Ishikawa (cell line): Measurements from ENCODE around the gene GZMM.

Experiments
- CEBPB ChIP-seq: IDR thresholded peaks from 2 replicates; pipeline ENCODE4 v1.6.1; 2012
- CREB1 ChIP-seq: IDR thresholded peaks from 2 replicates; pipeline ENCODE4 v1.6.1; 2012; ENCODE audit warnings: low read depth
- EGR1 ChIP-seq: IDR thresholded peaks from 2 replicates; pipeline ENCODE4 v1.6.1; 2012
- EP300 ChIP-seq: IDR thresholded peaks from 2 replicates; pipeline ENCODE4 v1.6.1; 2012; ENCODE audit warnings: borderline replicate concordance
- FOXM1 ChIP-seq: IDR thresholded peaks from 2 replicates; pipeline ENCODE4 v1.6.1; 2012; ENCODE audit warnings: low read depth, borderline replicate concordance
- NFIC ChIP-seq: IDR thresholded peaks from 2 replicates; pipeline ENCODE4 v1.6.1; 2012
- RAD21 ChIP-seq: IDR thresholded peaks from 2 replicates; pipeline ENCODE4 v1.6.1; 2012; ENCODE audit warnings: low read depth
- REST ChIP-seq: IDR thresholded peaks from 2 replicates; pipeline ENCODE4 v1.6.1; 2012; ENCODE audit warnings: low read depth, mild to moderate bottlenecking
- TAF1 ChIP-seq: IDR thresholded peaks from 2 replicates; pipeline ENCODE4 v1.6.1; 2012; ENCODE audit warnings: low read depth, mild to moderate bottlenecking
- TCF12 ChIP-seq: IDR thresholded peaks from 2 replicates; pipeline ENCODE4 v1.6.1; 2012; ENCODE audit warnings: low read depth
- YY1 ChIP-seq: IDR thresholded peaks from 2 replicates; pipeline ENCODE4 v1.6.1; 2012; ENCODE audit warnings: low read depth
- ZBTB7A ChIP-seq: IDR thresholded peaks from 2 replicates; pipeline ENCODE4 v1.6.1; 2012; ENCODE audit warnings: low read depth
- TF ChIP-seq, protein P1 (sequence below): IDR thresholded peaks from 2 replicates; pipeline ENCODE4 v1.6.1; 2012
- TF ChIP-seq, protein P2 (sequence below): IDR thresholded peaks from 2 replicates; pipeline ENCODE4 v1.6.1; 2012

The GZMM gene

DNA sequence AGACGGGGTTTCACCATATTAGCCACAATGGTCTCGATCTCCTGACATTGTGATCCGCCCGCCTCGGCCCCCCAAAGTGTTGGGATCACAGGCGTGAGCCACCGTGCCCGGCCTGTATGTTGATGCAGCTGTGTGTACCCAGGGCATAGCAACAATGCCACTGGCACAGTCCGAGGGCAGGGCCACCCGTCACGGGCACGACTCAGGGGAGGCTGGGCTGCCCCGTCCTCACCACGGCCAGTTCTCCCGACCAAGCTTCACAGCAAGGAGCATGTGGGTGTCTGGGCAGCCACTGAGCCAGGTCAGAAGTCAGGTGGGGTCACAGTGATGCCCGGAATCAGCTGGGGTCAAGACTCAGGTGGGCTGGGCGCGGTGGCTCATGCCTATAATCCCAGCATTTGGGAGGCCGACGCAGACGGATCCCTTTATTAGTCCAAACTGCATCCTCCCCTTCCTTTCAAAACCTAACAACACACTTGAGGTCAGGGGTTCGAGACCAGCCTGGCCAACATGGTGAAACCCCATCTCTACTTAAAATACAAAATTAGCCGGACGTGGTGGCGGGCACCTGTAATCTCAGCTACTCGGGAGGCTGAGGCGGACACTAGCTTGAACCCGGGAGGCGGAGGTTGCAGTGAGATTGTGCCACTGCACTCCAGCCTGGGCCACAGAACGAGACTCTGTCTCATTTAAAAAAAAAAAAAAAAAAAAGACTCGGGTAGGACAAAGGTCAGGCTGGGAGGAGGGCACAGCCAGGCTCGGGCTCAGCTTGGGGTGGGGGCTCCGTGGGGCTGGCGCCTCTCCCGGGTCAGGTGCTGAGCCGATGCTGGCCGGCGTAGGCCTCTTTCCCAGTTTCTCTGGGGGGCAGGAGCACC is 13.5 kb upstream of the GZMM start:
- TF ChIP-seq, protein P1, sequence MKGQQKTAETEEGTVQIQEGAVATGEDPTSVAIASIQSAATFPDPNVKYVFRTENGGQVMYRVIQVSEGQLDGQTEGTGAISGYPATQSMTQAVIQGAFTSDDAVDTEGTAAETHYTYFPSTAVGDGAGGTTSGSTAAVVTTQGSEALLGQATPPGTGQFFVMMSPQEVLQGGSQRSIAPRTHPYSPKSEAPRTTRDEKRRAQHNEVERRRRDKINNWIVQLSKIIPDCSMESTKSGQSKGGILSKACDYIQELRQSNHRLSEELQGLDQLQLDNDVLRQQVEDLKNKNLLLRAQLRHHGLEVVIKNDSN = no peak
- no peak for TF ChIP-seq YY1
- TF ChIP-seq TAF1 = no peak
- no peak for TF ChIP-seq TCF12
- TF ChIP-seq CREB1 = no peak

DNA sequence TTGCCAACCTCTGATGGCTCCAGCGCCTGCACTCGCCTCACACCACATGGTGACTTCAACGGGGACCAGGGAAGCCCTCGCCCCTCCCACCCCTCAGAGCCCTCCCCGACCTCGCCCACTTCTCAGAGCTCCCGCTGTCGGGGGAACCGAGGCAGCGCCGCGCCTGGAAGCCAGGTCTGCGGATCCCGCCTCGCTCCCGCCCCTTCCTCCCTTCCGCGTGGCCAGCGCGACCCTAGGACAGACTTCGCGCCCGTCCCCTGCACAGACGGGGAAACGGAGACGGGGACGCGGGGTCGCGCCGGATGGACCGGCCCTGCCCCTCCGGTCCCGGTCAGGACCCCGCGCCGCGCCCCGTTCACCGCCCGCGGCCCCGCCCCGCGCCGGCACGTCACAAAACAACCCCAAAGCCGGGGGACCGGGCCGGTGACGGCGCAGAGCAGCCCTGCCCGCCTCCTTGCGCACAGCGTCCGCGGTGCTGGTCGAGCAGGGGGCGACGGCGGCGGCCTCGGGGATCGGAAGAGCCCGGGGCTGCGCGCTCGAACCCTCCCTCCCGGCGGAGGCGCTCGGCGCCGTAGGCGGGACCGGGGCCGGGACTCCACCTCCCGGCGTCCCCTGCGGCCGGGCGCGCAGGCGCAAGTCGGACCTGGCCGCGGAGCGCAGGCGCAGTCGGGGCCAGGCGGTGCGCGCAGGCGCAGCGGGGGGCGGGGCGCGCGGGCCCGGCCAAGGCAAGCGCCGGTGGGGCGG is 12.7 kb upstream of the GZMM start:
- TF ChIP-seq YY1 (no peak), EP300 (no peak), CEBPB (no peak), TCF12 (0 out of 2 replicates have a peak, but pooled peaks have one; percentile 13), TAF1 (no peak; the same call in 1 of the 2 replicates), ZBTB7A (0 out of 2 replicates have a peak, but pooled peaks have one; percentile 81)
- TF ChIP-seq, protein P2, sequence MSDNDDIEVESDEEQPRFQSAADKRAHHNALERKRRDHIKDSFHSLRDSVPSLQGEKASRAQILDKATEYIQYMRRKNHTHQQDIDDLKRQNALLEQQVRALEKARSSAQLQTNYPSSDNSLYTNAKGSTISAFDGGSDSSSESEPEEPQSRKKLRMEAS = peak; percentile 60

GRCh38 chr19:531753-532560 is 11.9 kb upstream of the GZMM start, which contains the start of gene CDC34:
TSS of gene CDC34 (plus strand) at chr19:531760. CDS start at chr19:531932, 172 bp downstream.
- TF ChIP-seq FOXM1 (no peak), ZBTB7A (peak; percentile 88), REST (no peak), EGR1 (no peak), YY1 (0 out of 2 replicates have a peak, but pooled peaks have one; percentile 6), RAD21 (no peak), EP300 (no peak), TAF1 (peak; percentile 44; the same call in 1 of the 2 replicates)

- peak; percentile 18; the same call in 1 of the 2 replicates for TF ChIP-seq RAD21
- TF ChIP-seq CREB1 = no peak
Observed at GRCh38 chr19:532561-533363, 11.1 kb upstream of the GZMM start.

GRCh38 chr19:533364-534058 is 10.3 kb upstream of the GZMM start:
- TF ChIP-seq EP300 (no peak), TAF1 (no peak), TCF12 (no peak), ZBTB7A (no peak), CEBPB (no peak), CREB1 (no peak), RAD21 (no peak), YY1 (no peak), EGR1 (no peak), REST (no peak), NFIC (no peak)
- TF ChIP-seq, protein P2 = no peak
- TF ChIP-seq, protein P1 = no peak
